MM.1S (cell line): ENCODE data around the gene MIPOL1.

Source experiments
- DNase-seq: peaks from one replicate; pipeline ENCODE4 v3.0.0-alpha.2; 2015
- H2AFZ ChIP-seq: fragments of 300-600 bp; sonication (generic); 2 replicates; pipeline ENCODE4 v1.6.0; 2016; ENCODE audit warnings: antibody characterized with exemption, low read length
- H3F3A ChIP-seq: fragments of 300-600 bp; sonication (generic); 2 replicates; pipeline ENCODE4 v1.6.1; 2016; ENCODE audit warnings: mild to moderate bottlenecking, antibody characterized with exemption, low read length, moderate library complexity, mixed read lengths; ENCODE audit not compliant: insufficient read depth
- H3K27ac ChIP-seq: fragments of 300-600 bp; sonication (generic); 2 replicates; pipeline ENCODE4 v1.5.1; 2016; ENCODE audit warnings: mild to moderate bottlenecking, low read length
- H3K27me3 ChIP-seq: fragments of 300-600 bp; sonication (generic); replicated peaks from 2 replicates; pipeline ENCODE4 v1.6.0; 2016; ENCODE audit warnings: low read length; ENCODE audit not compliant: insufficient read depth
- H3K36me3 ChIP-seq: fragments of 300-600 bp; sonication (generic); replicated peaks from 2 replicates; pipeline ENCODE4 v1.6.1; 2016; ENCODE audit warnings: mild to moderate bottlenecking, low read length, mixed read lengths; ENCODE audit not compliant: insufficient read depth
- H3K4me1 ChIP-seq: fragments of 300-600 bp; sonication (generic); 2 replicates; pipeline ENCODE4 v1.6.1; 2016; ENCODE audit warnings: low read length, mixed read lengths
- H3K4me2 ChIP-seq: fragments of 300-600 bp; sonication (generic); 2 replicates; pipeline ENCODE4 v1.6.0; 2016; ENCODE audit warnings: low read depth, low read length
- H3K4me3 ChIP-seq: fragments of 300-600 bp; sonication (generic); 2 replicates; pipeline ENCODE4 v1.5.1; 2016; ENCODE audit warnings: low read length, mixed read lengths
- H3K79me2 ChIP-seq: fragments of 300-600 bp; sonication (generic); 2 replicates; pipeline ENCODE4 v1.6.1; 2016; ENCODE audit warnings: mixed run types, low read length, mixed read lengths
- H3K9ac ChIP-seq: fragments of 300-600 bp; sonication (generic); 2 replicates; pipeline ENCODE4 v1.6.1; 2016; ENCODE audit warnings: low read length, mixed read lengths
- H3K9me2 ChIP-seq: fragments of 300-600 bp; sonication (generic); replicated peaks from 2 replicates; pipeline ENCODE4 v1.6.1; 2016; ENCODE audit warnings: mild to moderate bottlenecking, low read length, mixed read lengths; ENCODE audit not compliant: insufficient read depth
- H3K9me3 ChIP-seq: fragments of 300-600 bp; sonication (generic); replicated peaks from 2 replicates; pipeline ENCODE4 v1.6.1; 2016; ENCODE audit warnings: mild to moderate bottlenecking, low read length, mixed read lengths; ENCODE audit not compliant: insufficient read depth
- H4K20me1 ChIP-seq: fragments of 300-600 bp; sonication (generic); 2 replicates; pipeline ENCODE4 v1.6.1; 2016; ENCODE audit warnings: mild to moderate bottlenecking, low read length, moderate library complexity, mixed read lengths; ENCODE audit not compliant: insufficient read depth
- CTCF ChIP-seq: fragments of 300-600 bp; sonication (generic); IDR thresholded peaks from 2 replicates; pipeline ENCODE4 v1.5.1; 2016; ENCODE audit warnings: antibody characterized with exemption, low read length, mixed read lengths
- EZH2 ChIP-seq: fragments of 300-600 bp; sonication (generic); optimal IDR thresholded peaks from 2 replicates; pipeline ENCODE3; 2017; ENCODE audit warnings: low read depth, mild to moderate bottlenecking, antibody characterized with exemption, low read length, mixed read lengths
- EZH2phosphoT487 ChIP-seq: fragments of 300-600 bp; sonication (generic); IDR thresholded peaks from 2 replicates; pipeline ENCODE4 v1.6.1; 2018; ENCODE audit warnings: antibody characterized with exemption, low read length

The MIPOL1 gene

GRCh38 chr14:37566811-37567371, 369.2 kb downstream of the MIPOL1 start:
- Histone ChIP-seq H3K27me3 (no peaks in the 10 kb centered on the region), H4K20me1 (no peaks in the 10 kb centered on the region), H3K4me2 (no peak overlapping the region), H3K9ac (no peak overlapping the region), H3K9me2 (no peaks in the 10 kb centered on the region), H3K79me2 (no peaks in the 10 kb centered on the region), H3K27ac (no peak overlapping the region), H2AFZ (no peak overlapping the region), H3K4me1 (no peaks in the 10 kb centered on the region), H3K9me3 (no peaks in the 10 kb centered on the region), H3F3A (no peaks in the 10 kb centered on the region), H3K36me3 (no peaks in the 10 kb centered on the region), H3K4me3 (no peak overlapping the region)
- DNase-seq, result no peak
- TF ChIP-seq EZH2phosphoT487, result no peak
- TF ChIP-seq CTCF, result no peak
- TF ChIP-seq EZH2, result no peak

GRCh38 chr14:37569729-37570128, 372.0 kb downstream of the MIPOL1 start:
- Histone ChIP-seq H3K9me2 (no peaks in the 10 kb centered on the region), H3K9ac (no peak overlapping the region), H2AFZ (no peak overlapping the region), H3K79me2 (no peaks in the 10 kb centered on the region), H3K4me3 (no peak overlapping the region), H3K4me1 (no peaks in the 10 kb centered on the region), H3K27ac (no peak overlapping the region), H3K4me2 (no peak overlapping the region), H3F3A (no peaks in the 10 kb centered on the region), H3K9me3 (no peaks in the 10 kb centered on the region), H3K36me3 (no peaks in the 10 kb centered on the region), H4K20me1 (no peaks in the 10 kb centered on the region), H3K27me3 (no peaks in the 10 kb centered on the region)
- TF ChIP-seq EZH2, result no peak
- TF ChIP-seq EZH2phosphoT487, result no peak
- no peak for TF ChIP-seq CTCF
- DNase-seq, result no peak

GRCh38 chr14:37571391-37571790, 373.7 kb downstream of the MIPOL1 start:
- Histone ChIP-seq H3K4me2 (no peak overlapping the region), H2AFZ (no peak overlapping the region), H3K27me3 (no peaks in the 10 kb centered on the region), H4K20me1 (no peaks in the 10 kb centered on the region), H3K4me1 (no peaks in the 10 kb centered on the region), H3K9me2 (no peaks in the 10 kb centered on the region), H3K36me3 (no peaks in the 10 kb centered on the region), H3K27ac (no peak overlapping the region), H3F3A (no peaks in the 10 kb centered on the region), H3K79me2 (no peaks in the 10 kb centered on the region), H3K4me3 (no peak overlapping the region), H3K9ac (no peak overlapping the region), H3K9me3 (no peaks in the 10 kb centered on the region)
- DNase-seq, result no peak
- no peak for TF ChIP-seq CTCF
- TF ChIP-seq EZH2, result no peak
- no peak for TF ChIP-seq EZH2phosphoT487
